ENCODE data around the gene RNF212.

RNF212 gene

GRCh38 chr4:1039493-1040343 lies 73.6 kb downstream of the RNF212 start:
- ChIA-PET POLR2A (ENCODE audit: low non-redundant PET) (no interaction called here), CTCF (no interaction called here)
- peak overlapping the region; percentile 97 for H3K27ac ChIP-seq
- DNase-seq (ENCODE audit: low spot score): no peak
- no peak for TF ChIP-seq CTCF (conservative IDR thresholded peaks at IDR 0.05; ENCODE audit: low read depth)

GRCh38 chr4:1038948-1039492 lies 74.3 kb downstream of the RNF212 start:
- no peak for DNase-seq (ENCODE audit: low spot score)
- H3K27ac ChIP-seq: peak overlapping the region; percentile 97
- TF ChIP-seq CTCF (conservative IDR thresholded peaks at IDR 0.05; ENCODE audit: low read depth): no peak
- ChIA-PET POLR2A (ENCODE audit: low non-redundant PET) (interaction anchor here (0.9 kb wide), 1 partner anchor 28 kb away, joined by 3 read pairs; the partner anchor contains the start of gene FGFRL1), CTCF (interaction anchor here (0.7 kb wide), 1 partner anchor 174 kb away, joined by 4 read pairs; no protein-coding TSS in a partner anchor)

- POLR2A ChIA-PET (ENCODE audit: low non-redundant PET): no interaction called here
- no peak for DNase-seq (ENCODE audit: low spot score)
- H3K27ac ChIP-seq: no peak overlapping the region
- CTCF ChIA-PET: no interaction called here
- TF ChIP-seq CTCF (conservative IDR thresholded peaks at IDR 0.05; ENCODE audit: low read depth): no peak
These were observed 76.2 kb downstream of the RNF212 start for GRCh38 chr4:1036976-1037810.

GRCh38 chr4:1036095-1036494 lies 77.3 kb downstream of the RNF212 start:
- no peak for DNase-seq (ENCODE audit: low spot score)
- no peak overlapping the region for H3K27ac ChIP-seq
- POLR2A ChIA-PET (ENCODE audit: low non-redundant PET): no interaction called here
- CTCF ChIA-PET: no interaction called here
- TF ChIP-seq CTCF (conservative IDR thresholded peaks at IDR 0.05; ENCODE audit: low read depth): no peak

- no peak for DNase-seq (ENCODE audit: low spot score)
- H3K27ac ChIP-seq: no peak overlapping the region; the same call in 1 of the 2 replicates
- POLR2A ChIA-PET (ENCODE audit: low non-redundant PET): no interaction called here
- CTCF ChIA-PET: no interaction called here
- no peak for TF ChIP-seq CTCF (conservative IDR thresholded peaks at IDR 0.05; ENCODE audit: low read depth)
These were observed 77.9 kb downstream of the RNF212 start for GRCh38 chr4:1035510-1035909.

GRCh38 chr4:1033840-1034551 lies 79.4 kb downstream of the RNF212 start:
- POLR2A ChIA-PET (ENCODE audit: low non-redundant PET): no interaction called here
- no peak for DNase-seq (ENCODE audit: low spot score)
- peak overlapping the region; percentile 65 for H3K27ac ChIP-seq
- TF ChIP-seq CTCF (conservative IDR thresholded peaks at IDR 0.05; ENCODE audit: low read depth): no peak
- CTCF ChIA-PET: no interaction called here
